GM12878 (cell line): ENCODE measurements around the gene CHN1. TPM values are rescaled to one million over a fixed set of nuclear protein-coding genes. Genes with fewer than 3 reads are reported as not detected.

Experiments used
- ATAC-seq: fragments of 200-7000 bp; cut with Tn5 transposase; 3 replicates; pipeline ENCODE4 v1.9.1; 2020; ENCODE audit warnings: mild to moderate bottlenecking, moderate library complexity
- BruUV-seq: library from RNA; stranded (reverse); fragments of 400-500 nt; replicated peaks from 2 replicates; lab custom pipeline; 2021; lab: Mats Ljungman, UMichigan
- CTCF ChIA-PET: fragments of 300-600 bp; sonication (Branson Sonifier 250); formaldehyde crosslinking; extraction: SDS; loops from one replicate; lab custom pipeline; 2021; ENCODE audit warnings: inconsistent platforms; lab: Yijun Ruan, JAX
- POLR2A ChIA-PET: fragments of 350-600 bp; formaldehyde crosslinking; extraction: SDS; loops from one replicate; lab custom pipeline; 2021; ENCODE audit warnings: inconsistent platforms; lab: Charles Lee
- RAD21 ChIA-PET: fragments of 300-600 bp; sonication (Branson Sonifier 250); formaldehyde crosslinking; loops from one replicate; lab custom pipeline; 2023; ENCODE audit warnings: antibody characterized with exemption; ENCODE audit not compliant: unreplicated experiment; lab: Charles Lee
- SMC1A ChIA-PET: fragments of 300-600 bp; sonication (Branson Sonifier 250); formaldehyde crosslinking; loops from one replicate; lab custom pipeline; 2023; ENCODE audit not compliant: unreplicated experiment, uncharacterized antibody; lab: Charles Lee
- DNase-seq: peaks from one replicate; pipeline ENCODE4 v3.0.0-alpha.2; 2011; ENCODE audit warnings: low read depth, low spot score
- FAIRE-seq: peaks from 3 replicates; lab custom pipeline; 2011; peaks lifted over from hg19 to GRCh38; lab: Jason Lieb, UNC
- H2AFZ ChIP-seq: 2 replicates; pipeline ENCODE4 v1.6.0; 2011; ENCODE audit warnings: low read depth, low read length, control low read depth; ENCODE audit not compliant: control insufficient read depth
- H3K27ac ChIP-seq: 2 replicates; pipeline ENCODE4 v1.5.1; 2011; ENCODE audit warnings: control low read depth; ENCODE audit not compliant: control insufficient read depth, insufficient read depth
- H3K27me3 ChIP-seq, 2 experiments: replicated peaks in 1 of 2; 2 replicates each; pipeline versions ENCODE4 v1.6.0 to v1.6.1; 2011; ENCODE audit warnings: low read length in 1 of 2; ENCODE audit not compliant: control insufficient read depth in 2 of 2, insufficient read depth in 2 of 2
- H3K36me3 ChIP-seq, 2 experiments: 2 replicates each; pipeline ENCODE4 v1.5.1; 2011; ENCODE audit warnings: low read length in 1 of 2; ENCODE audit not compliant: control insufficient read depth in 2 of 2, insufficient read depth in 2 of 2
- H3K4me1 ChIP-seq: 2 replicates; pipeline ENCODE4 v1.6.1; 2011; ENCODE audit warnings: mild to moderate bottlenecking, low read length, moderate library complexity, mixed read lengths; ENCODE audit not compliant: control insufficient read depth, insufficient read depth
- H3K4me2 ChIP-seq: 2 replicates; pipeline ENCODE4 v1.6.0; 2011; ENCODE audit warnings: control low read depth; ENCODE audit not compliant: control insufficient read depth, insufficient read depth
- H3K4me3 ChIP-seq: fragments of 200-600 bp; sonication (generic); 2 replicates; pipeline ENCODE4 v1.5.1; 2016
- H3K79me2 ChIP-seq: 2 replicates; pipeline ENCODE4 v1.6.0; 2011; ENCODE audit warnings: low read length; ENCODE audit not compliant: control insufficient read depth, insufficient read depth
- H3K9ac ChIP-seq: 2 replicates; pipeline ENCODE4 v1.8.0; 2011; ENCODE audit warnings: low read length, control low read depth, mixed read lengths; ENCODE audit not compliant: control insufficient read depth, insufficient read depth
- H3K9me3 ChIP-seq: replicated peaks from 3 replicates; pipeline ENCODE4 v1.5.1; 2011; ENCODE audit warnings: mild to moderate bottlenecking, low read length; ENCODE audit not compliant: control insufficient read depth, insufficient read depth
- H4K20me1 ChIP-seq: 2 replicates; pipeline ENCODE4 v1.6.0; 2011; ENCODE audit not compliant: control insufficient read depth, insufficient read depth
- BMI1 ChIP-seq: fragments of 450-650 bp; IDR thresholded peaks from 2 replicates; pipeline ENCODE4 v1.6.1; 2016; ENCODE audit warnings: mild to moderate bottlenecking, moderate library complexity, borderline replicate concordance
- CEBPB ChIP-seq, 2 experiments: fragments of 150-350 bp in 1 of 2; IDR thresholded peaks; 2 replicates each; pipeline ENCODE4 v1.6.1; 2012 to 2014; ENCODE audit warnings: low read depth in 2 of 2, low read length in 2 of 2, borderline replicate concordance in 1 of 2, inconsistent platforms in 1 of 2
- EGR1 ChIP-seq, 2 experiments: IDR thresholded peaks; 1 replicate in 1 of 2; 2 replicates in 1 of 2; pipeline ENCODE4 v1.6.1; 2011 to 2012; ENCODE audit warnings: low read depth in 2 of 2, low read length in 2 of 2, borderline replicate concordance in 1 of 2, mild to moderate bottlenecking in 1 of 2, moderate library complexity in 1 of 2
- HSF1 ChIP-seq: fragments of 150-350 bp; IDR thresholded peaks from 2 replicates; pipeline ENCODE4 v1.6.1; 2014; ENCODE audit warnings: mild to moderate bottlenecking, low read depth, low read length
- SREBF1 ChIP-seq: IDR thresholded peaks from 2 replicates; pipeline ENCODE4 v1.6.1; 2012; ENCODE audit warnings: mild to moderate bottlenecking, low read length
- WGBS: methylation state at CpG from one replicate; pipeline ENCODE4 v1.1.6; 2016; ENCODE audit warnings: low lambda C conversion rate; ENCODE audit not compliant: insufficient replicate concordance, insufficient coverage; ENCODE audit errors: missing lambda C conversion rate; 5-methylcytosine and 5-hydroxymethylcytosine counted together
- in situ Hi-C: fragments of 300-500 bp; cut with MboI; formaldehyde crosslinking; loops from 9 replicates; pipeline ENCODE4 v1.14.3; 2018; ENCODE audit warnings: mixed read lengths
- intact Hi-C: fragments of 100-400 bp; cut with micrococcal nuclease; formaldehyde crosslinking; loops from one replicate; pipeline ENCODE4 v1.14.2; 2022; ENCODE audit not compliant: unreplicated experiment
- polyA plus RNA-seq, 11 experiments: library from polyadenylated mRNA; depleted of rRNA in 4 of 11; unstranded in 6 of 11; stranded (reverse) in 5 of 11; fragments of >200 nt; fragmentation: Nextera tagmentation in 4 of 11; fragmentation: Illumina TruSeq in 1 of 11; extraction: Ambion mirVana in 4 of 11; extraction: Trizol in 1 of 11; gene quantifications; 1 replicate in 1 of 11; 2 replicates in 10 of 11; pipeline versions ENCODE4 v1.2.1 to v1.2.3, GENCODE V29; 2011 to 2016; ENCODE audit warnings: inconsistent platforms in 2 of 11, missing spikeins in 2 of 11, low read depth in 1 of 11
- total RNA-seq, 4 experiments: library from RNA; depleted of rRNA in 3 of 4; stranded (reverse); fragments of >200 nt in 3 of 4; fragmentation: Illumina TruSeq in 1 of 4; extraction: Trizol in 1 of 4; gene quantifications; 2 replicates each; pipeline versions ENCODE4 v1.2.1 to v1.2.3, GENCODE V29; 2013 to 2021

The CHN1 gene
- total and polyA plus RNA-seq, 10 of the 15 experiments (the other 5 are each of a cell fraction or from before 2014, with no cell fraction given) = 0.18 to 0.92 (median 0.53) TPM; not detected in 1

- Histone ChIP-seq H3K79me2 (no peaks in the 10 kb centered on the region), H4K20me1 (no peaks in the 10 kb centered on the region), H2AFZ (no peak overlapping the region), H3K4me1 (peaks cover 5% of the 10 kb centered on the region), H3K4me2 (no peak overlapping the region), H3K27me3 (no peaks in the 10 kb centered on the region), H3K36me3 (no peaks in the 10 kb centered on the region), H3K9me3 (no peaks in the 10 kb centered on the region), H3K4me3 (no peak overlapping the region), H3K27ac (no peak overlapping the region), H3K9ac (no peak overlapping the region)
- in situ Hi-C loops = no loop called here
- FAIRE-seq (no peak), DNase-seq (no peak), ATAC-seq (no peak)
- no peak for TF ChIP-seq HSF1
- no peak for TF ChIP-seq CEBPB (IDR thresholded peaks at IDR 0.05; ENCODE audit: borderline replicate concordance in 1 of 2, low read depth in 2 of 2, low read length in 2 of 2)
- TF ChIP-seq BMI1 = no peak
- TF ChIP-seq EGR1 (IDR thresholded peaks at IDR 0.05; ENCODE audit: borderline replicate concordance in 1 of 2, low read depth in 2 of 2, low read length in 2 of 2) = no peak
- no peak for TF ChIP-seq SREBF1
- intact Hi-C loops = no loop called here
- RAD21 ChIA-PET = interaction anchor here (2.6 kb wide), 1 partner anchor 17 kb away, joined by 15 read pairs; no protein-coding TSS in a partner anchor
- SMC1A ChIA-PET = interaction anchor here (0.7 kb wide), 1 partner anchor 17 kb away, joined by 3 read pairs; no protein-coding TSS in a partner anchor
- 0% methylated on average over 1 of the region's 1 CpG for WGBS
- CTCF ChIA-PET = interaction anchor here (2.8 to 6.4 kb wide), 3 partner anchors 8 to 66 kb away, joined by 6 to 43 read pairs (median 9); no protein-coding TSS in a partner anchor
- BruUV-seq = no TSS peak
- POLR2A ChIA-PET = no interaction called here
Observed at GRCh38 chr2:174766271-174766670, 238.9 kb downstream of the CHN1 start.
